Testis (tissue), 3 donors: ENCODE data around the gene AK4. TPM values are rescaled to one million over a fixed set of nuclear protein-coding genes. Genes with fewer than 3 reads are reported as not detected.

Source experiments
- DNase-seq: peaks from one replicate; pipeline ENCODE4 v3.0.0-alpha.2; 2019
- H3K27ac ChIP-seq, 2 donors: fragments of 200-600 bp; sonication (generic); one replicate each; pipeline ENCODE4 v1.5.1; 2019
- H3K27me3 ChIP-seq: fragments of 200-600 bp; sonication (generic); one replicate; pipeline ENCODE4 v1.5.1; 2019
- H3K36me3 ChIP-seq: fragments of 200-600 bp; sonication (generic); one replicate; pipeline ENCODE4 v1.5.1; 2017; ENCODE audit warnings: low read depth; ENCODE audit errors: missing control alignments
- H3K4me1 ChIP-seq: fragments of 200-600 bp; sonication (generic); one replicate; pipeline ENCODE4 v1.5.1; 2019
- H3K4me3 ChIP-seq, 2 donors: fragments of 200-600 bp; sonication (generic); one replicate each; pipeline ENCODE4 v1.5.1; 2017 to 2019
- H3K9me3 ChIP-seq: fragments of 200-600 bp; sonication (generic); one replicate; pipeline ENCODE4 v1.5.1; 2017
- CTCF ChIP-seq, 3 experiments: fragments of 450-650 bp in 2 of 3; fragments of 200-600 bp in 1 of 3; sonication (generic) in 1 of 3; IDR thresholded peaks; one replicate each; pipeline ENCODE4 v1.5.1; 2016 to 2019; ENCODE audit warnings: antibody characterized with exemption in 3 of 3, mild to moderate bottlenecking in 2 of 3, moderate library complexity in 1 of 3
- POLR2A ChIP-seq: fragments of 450-650 bp; IDR thresholded peaks from one replicate; pipeline ENCODE4 v1.6.1; 2017; ENCODE audit warnings: antibody characterized with exemption, mild to moderate bottlenecking, moderate library complexity
- WGBS, 2 donors: methylation state at CpG; one replicate each; pipeline ENCODE4 v1.1.5; 2018; 5-methylcytosine and 5-hydroxymethylcytosine counted together
- intact Hi-C: fragments of 100-400 bp; cut with DNase I; formaldehyde crosslinking; loops from one replicate; pipeline ENCODE4 v1.15.1; 2023; ENCODE audit warnings: low total_unique reads
- polyA plus RNA-seq: library from polyadenylated mRNA; stranded (reverse); fragments of 350-450 nt; fragmentation: Illumina TruSeq; extraction: RNeasy Lipid Tissue Mini Kit (QIAGEN cat#74804); gene quantifications from one replicate; pipeline ENCODE4 v1.2.3, GENCODE V29; 2014; ENCODE audit warnings: low read depth, low replicate concordance; ENCODE audit not compliant: insufficient read depth
- total RNA-seq, 2 donors: library from RNA; depleted of rRNA; stranded (reverse); fragments of >200 nt; gene quantifications; one replicate each; pipeline ENCODE4 v1.2.3, GENCODE V29; 2016

AK4 gene
- total and polyA plus RNA-seq, 3 donors from 2014 or later: 29.0 to 42.0 (median 40.1) TPM

GRCh38 chr1:65195495-65196417 lies 47.8 kb downstream of the AK4 start:
- H3K4me1 ChIP-seq: no peaks in the 10 kb centered on the region
- no peaks in the 10 kb centered on the region for H3K9me3 ChIP-seq
- TF ChIP-seq CTCF (IDR thresholded peaks at IDR 0.05) (no peak), POLR2A (no peak)
- H3K27ac ChIP-seq: no peak overlapping the region
- H3K36me3 ChIP-seq: no peaks in the 10 kb centered on the region
- no peak overlapping the region for H3K4me3 ChIP-seq
- 85 to 90% methylated on average over 9 of the region's 9 CpGs for WGBS, 2 donors
- no peak for DNase-seq
- intact Hi-C loops: no loop called here
- no peaks in the 10 kb centered on the region for H3K27me3 ChIP-seq

- intact Hi-C loops: no loop called here
- TF ChIP-seq POLR2A (no peak), CTCF (IDR thresholded peaks at IDR 0.05) (no peak)
- no peaks in the 10 kb centered on the region for H3K4me1 ChIP-seq
- no peaks in the 10 kb centered on the region for H3K36me3 ChIP-seq
- WGBS, 2 donors: 88 to 92% methylated on average over 5 of the region's 5 CpGs
- H3K27me3 ChIP-seq: no peaks in the 10 kb centered on the region
- no peak overlapping the region for H3K27ac ChIP-seq
- no peak overlapping the region for H3K4me3 ChIP-seq
- H3K9me3 ChIP-seq: no peaks in the 10 kb centered on the region
- no peak for DNase-seq
Observed at GRCh38 chr1:65196926-65197325, 48.9 kb downstream of the AK4 start.

GRCh38 chr1:65197636-65198035 lies 49.6 kb downstream of the AK4 start:
- intact Hi-C loops: no loop called here
- H3K27me3 ChIP-seq: no peaks in the 10 kb centered on the region
- DNase-seq: no peak
- no peak overlapping the region for H3K27ac ChIP-seq
- no peaks in the 10 kb centered on the region for H3K4me1 ChIP-seq
- no peak overlapping the region for H3K4me3 ChIP-seq
- H3K36me3 ChIP-seq: no peaks in the 10 kb centered on the region
- TF ChIP-seq POLR2A (no peak), CTCF (IDR thresholded peaks at IDR 0.05) (no peak)
- WGBS, 2 donors: 93 to 95% methylated on average over 4 of the region's 4 CpGs
- no peaks in the 10 kb centered on the region for H3K9me3 ChIP-seq

- no peak for DNase-seq
- intact Hi-C loops: no loop called here
- 42 to 54% methylated on average over 1 of the region's 1 CpG for WGBS, 2 donors
Observed at GRCh38 chr1:65198096-65198495, 50.1 kb downstream of the AK4 start.

More at GRCh38 chr1:65198096-65198495, 50.1 kb downstream of the AK4 start:
- Histone ChIP-seq H3K27ac (no peak overlapping the region), H3K9me3 (no peaks in the 10 kb centered on the region), H3K27me3 (no peaks in the 10 kb centered on the region), H3K4me1 (no peaks in the 10 kb centered on the region), H3K36me3 (no peaks in the 10 kb centered on the region), H3K4me3 (no peak overlapping the region)
- TF ChIP-seq CTCF (IDR thresholded peaks at IDR 0.05) (no peak), POLR2A (no peak)
